Measurements from ENCODE around the gene INPP4A.
"Not testable (repeated sequence)": the region's sequence is repeated elsewhere in the genome, so short reads cannot be mapped to it uniquely, and the experiment has no call there.

INPP4A gene

GRCh38 chr2:98444436-98445176 lies at the start of gene INPP4A:
Gene INPP4A, plus strand, starts transcription at chr2:98444858. Its CDS starts 75,191 bp downstream, at chr2:98520049.
- DNase-seq (ENCODE audit: low spot score), result no peak

- no peak for DNase-seq (ENCODE audit: low spot score)
Measured at GRCh38 chr2:98395977-98396376, 48.7 kb upstream of the INPP4A start.

- no peak for DNase-seq (ENCODE audit: low spot score)
Measured at GRCh38 chr2:98396745-98397355, 47.8 kb upstream of the INPP4A start.

- no peak for DNase-seq (ENCODE audit: low spot score)
Measured at GRCh38 chr2:98399140-98399539, 45.5 kb upstream of the INPP4A start.

GRCh38 chr2:98403878-98404277 lies 40.8 kb upstream of the INPP4A start:
- no peak for DNase-seq (ENCODE audit: low spot score)

- no peak for DNase-seq (ENCODE audit: low spot score)
Measured at GRCh38 chr2:98404556-98405250, 40.0 kb upstream of the INPP4A start.

GRCh38 chr2:98405301-98405700 lies 39.4 kb upstream of the INPP4A start:
- DNase-seq (ENCODE audit: low spot score), result no peak

- no peak for DNase-seq (ENCODE audit: low spot score)
Measured at GRCh38 chr2:98408155-98408554, 36.5 kb upstream of the INPP4A start.

- DNase-seq (ENCODE audit: low spot score), result peak; percentile 64
Measured at GRCh38 chr2:98412751-98413458, 31.8 kb upstream of the INPP4A start.

GRCh38 chr2:98414246-98414645 lies 30.4 kb upstream of the INPP4A start:
- DNase-seq (ENCODE audit: low spot score), result not testable (repeated sequence)

- not testable (repeated sequence) for DNase-seq (ENCODE audit: low spot score)
Measured at GRCh38 chr2:98415719-98416248, 28.9 kb upstream of the INPP4A start.

GRCh38 chr2:98416383-98417159 lies 28.1 kb upstream of the INPP4A start:
- no peak for DNase-seq (ENCODE audit: low spot score)

- no peak for DNase-seq (ENCODE audit: low spot score)
Measured at GRCh38 chr2:98419544-98419943, 25.1 kb upstream of the INPP4A start.

- peak; percentile 93 for DNase-seq (ENCODE audit: low spot score)
Measured at GRCh38 chr2:98419977-98420725, 24.5 kb upstream of the INPP4A start.

GRCh38 chr2:98422449-98422848 lies 22.2 kb upstream of the INPP4A start:
- DNase-seq (ENCODE audit: low spot score), result no peak

- DNase-seq (ENCODE audit: low spot score), result no peak
Measured at GRCh38 chr2:98426771-98427170, 17.9 kb upstream of the INPP4A start.

- no peak for DNase-seq (ENCODE audit: low spot score)
Measured at GRCh38 chr2:98432145-98432544, 12.5 kb upstream of the INPP4A start.

GRCh38 chr2:98433363-98433964 lies 11.2 kb upstream of the INPP4A start:
- DNase-seq (ENCODE audit: low spot score), result no peak

GRCh38 chr2:98434492-98434891 lies 10.2 kb upstream of the INPP4A start:
- DNase-seq (ENCODE audit: low spot score), result no peak

- not testable (repeated sequence) for DNase-seq (ENCODE audit: low spot score)
Measured at GRCh38 chr2:98435670-98436069, 9.0 kb upstream of the INPP4A start.

Data from kidney capillary endothelial cell (primary cell).